ENCODE data around the gene FRK. TPM values are rescaled to one million over a fixed set of nuclear protein-coding genes. Genes with fewer than 3 reads are reported as not detected.

Gene FRK
- total RNA-seq, 1 experiment from 2014 or later, result 17.2 TPM

- no TSS peak for BruUV-seq (replicated peaks)
- Histone ChIP-seq H4K20me1 (ENCODE audit: insufficient read depth) (no peaks in the 10 kb centered on the region), H3K36me3 (ENCODE audit: low read depth) (0 out of 2 replicates have a peak, but pooled peaks cover 10% of the 10 kb centered on the region), H3K27me3 (ENCODE audit: insufficient read depth, low read depth) (no peaks in the 10 kb centered on the region), H3K4me3 (no peak overlapping the region), H2AFZ (no peak overlapping the region), H3F3A (ENCODE audit: insufficient read depth, low read depth) (no peaks in the 10 kb centered on the region), H3K4me1 (replicated peaks; ENCODE audit: insufficient read depth) (no peaks in the 10 kb centered on the region), H3K9me2 (ENCODE audit: insufficient read depth) (no peaks in the 10 kb centered on the region), H3K27ac (no peak overlapping the region), H3K4me2 (no peak overlapping the region), H3K9me3 (ENCODE audit: insufficient read depth, low read depth) (no peaks in the 10 kb centered on the region; the same call in 1 of the 2 replicates), H3K79me2 (ENCODE audit: low read depth) (no peaks in the 10 kb centered on the region)
- CTCF ChIA-PET, result no interaction called here
- POLR2A ChIA-PET (ENCODE audit: unreplicated experiment), result no interaction called here
- DNase-seq, result no peak
- TF ChIP-seq EZH2 (IDR thresholded peaks at IDR 0.05; ENCODE audit: low read depth) (no peak), CTCF (conservative IDR thresholded peaks at IDR 0.05) (no peak)
- intact Hi-C loops (cut with micrococcal nuclease; ENCODE audit: unreplicated experiment), result no loop called here
Measured at GRCh38 chr6:115958958-115959357, 101.7 kb downstream of the FRK start.

- H3K4me2 ChIP-seq, result no peak overlapping the region
- CTCF ChIA-PET, result no interaction called here
- no peaks in the 10 kb centered on the region for H3K4me1 ChIP-seq (replicated peaks; ENCODE audit: insufficient read depth)
- H4K20me1 ChIP-seq (ENCODE audit: insufficient read depth), result no peaks in the 10 kb centered on the region
- H2AFZ ChIP-seq, result no peak overlapping the region
- no peaks in the 10 kb centered on the region for H3F3A ChIP-seq (ENCODE audit: insufficient read depth, low read depth)
- DNase-seq, result no peak
- no TSS peak for BruUV-seq (replicated peaks)
- H3K27ac ChIP-seq, result no peak overlapping the region
- no peaks in the 10 kb centered on the region; the same call in 1 of the 2 replicates for H3K9me3 ChIP-seq (ENCODE audit: insufficient read depth, low read depth)
- no peaks in the 10 kb centered on the region for H3K9me2 ChIP-seq (ENCODE audit: insufficient read depth)
- no peaks in the 10 kb centered on the region for H3K27me3 ChIP-seq (ENCODE audit: insufficient read depth, low read depth)
- POLR2A ChIA-PET (ENCODE audit: unreplicated experiment), result no interaction called here
- intact Hi-C loops (cut with micrococcal nuclease; ENCODE audit: unreplicated experiment), result no loop called here
- H3K79me2 ChIP-seq (ENCODE audit: low read depth), result no peaks in the 10 kb centered on the region
- TF ChIP-seq EZH2 (IDR thresholded peaks at IDR 0.05; ENCODE audit: low read depth) (no peak), CTCF (conservative IDR thresholded peaks at IDR 0.05) (no peak)
- H3K4me3 ChIP-seq, result no peak overlapping the region
- 0 out of 2 replicates have a peak, but pooled peaks cover 10% of the 10 kb centered on the region for H3K36me3 ChIP-seq (ENCODE audit: low read depth)
Measured at GRCh38 chr6:115954740-115955139, 106.0 kb downstream of the FRK start.

- no peaks in the 10 kb centered on the region for H3K79me2 ChIP-seq (ENCODE audit: low read depth)
- POLR2A ChIA-PET (ENCODE audit: unreplicated experiment), result no interaction called here
- H3K4me1 ChIP-seq (replicated peaks; ENCODE audit: insufficient read depth), result no peaks in the 10 kb centered on the region
- H3K27ac ChIP-seq, result no peak overlapping the region
- no peak for TF ChIP-seq CTCF (conservative IDR thresholded peaks at IDR 0.05)
- no peak for TF ChIP-seq EZH2 (IDR thresholded peaks at IDR 0.05; ENCODE audit: low read depth)
- CTCF ChIA-PET, result no interaction called here
- no peaks in the 10 kb centered on the region for H3K27me3 ChIP-seq (ENCODE audit: insufficient read depth, low read depth)
- DNase-seq, result peak in 1 of 2 experiments; percentile 65
- H3K4me2 ChIP-seq, result no peak overlapping the region
- H3K9me2 ChIP-seq (ENCODE audit: insufficient read depth), result no peaks in the 10 kb centered on the region
- H3K9me3 ChIP-seq (ENCODE audit: insufficient read depth, low read depth), result no peaks in the 10 kb centered on the region; the same call in 1 of the 2 replicates
- peaks cover 6% of the 10 kb centered on the region for H3K36me3 ChIP-seq (ENCODE audit: low read depth)
- H3K4me3 ChIP-seq, result no peak overlapping the region
- no peaks in the 10 kb centered on the region for H4K20me1 ChIP-seq (ENCODE audit: insufficient read depth)
- intact Hi-C loops (cut with micrococcal nuclease; ENCODE audit: unreplicated experiment), result no loop called here
- H3F3A ChIP-seq (ENCODE audit: insufficient read depth, low read depth), result no peaks in the 10 kb centered on the region
- no peak overlapping the region for H2AFZ ChIP-seq
- BruUV-seq (replicated peaks), result no TSS peak
Measured at GRCh38 chr6:115948751-115949150, 111.9 kb downstream of the FRK start.
